Suprapubic skin (tissue), 4 donors: ENCODE data around the gene ASPA.

Experiments
- EP300 ChIP-seq: sonication (generic); formaldehyde crosslinking; IDR thresholded peaks from one replicate; pipeline ENCODE4 v1.6.1; 2017; ENCODE audit warnings: antibody characterized with exemption
- POLR2A ChIP-seq, 2 donors: fragments of 450-650 bp; IDR thresholded peaks; one replicate each; pipeline ENCODE4 v1.6.1; 2017; ENCODE audit warnings: antibody characterized with exemption in 2 of 2, mild to moderate bottlenecking in 2 of 2, moderate library complexity in 2 of 2
- POLR2AphosphoS5 ChIP-seq, 3 donors: sonication (generic); formaldehyde crosslinking; IDR thresholded peaks; one replicate each; pipeline ENCODE4 v1.6.1; 2017; ENCODE audit warnings: antibody characterized with exemption in 3 of 3
- TF ChIP-seq, protein P1 (sequence below), 2 donors: fragments of 200-600 bp in 1 of 2; fragments of 450-650 bp in 1 of 2; sonication (generic) in 1 of 2; IDR thresholded peaks; one replicate each; pipeline ENCODE4 v1.5.1; 2016 to 2019; ENCODE audit warnings: antibody characterized with exemption in 2 of 2, mild to moderate bottlenecking in 1 of 2, moderate library complexity in 1 of 2

- TF ChIP-seq POLR2AphosphoS5 (IDR thresholded peaks at IDR 0.05): no peak
- no peak for TF ChIP-seq POLR2A (IDR thresholded peaks at IDR 0.05)
- TF ChIP-seq, protein P1, sequence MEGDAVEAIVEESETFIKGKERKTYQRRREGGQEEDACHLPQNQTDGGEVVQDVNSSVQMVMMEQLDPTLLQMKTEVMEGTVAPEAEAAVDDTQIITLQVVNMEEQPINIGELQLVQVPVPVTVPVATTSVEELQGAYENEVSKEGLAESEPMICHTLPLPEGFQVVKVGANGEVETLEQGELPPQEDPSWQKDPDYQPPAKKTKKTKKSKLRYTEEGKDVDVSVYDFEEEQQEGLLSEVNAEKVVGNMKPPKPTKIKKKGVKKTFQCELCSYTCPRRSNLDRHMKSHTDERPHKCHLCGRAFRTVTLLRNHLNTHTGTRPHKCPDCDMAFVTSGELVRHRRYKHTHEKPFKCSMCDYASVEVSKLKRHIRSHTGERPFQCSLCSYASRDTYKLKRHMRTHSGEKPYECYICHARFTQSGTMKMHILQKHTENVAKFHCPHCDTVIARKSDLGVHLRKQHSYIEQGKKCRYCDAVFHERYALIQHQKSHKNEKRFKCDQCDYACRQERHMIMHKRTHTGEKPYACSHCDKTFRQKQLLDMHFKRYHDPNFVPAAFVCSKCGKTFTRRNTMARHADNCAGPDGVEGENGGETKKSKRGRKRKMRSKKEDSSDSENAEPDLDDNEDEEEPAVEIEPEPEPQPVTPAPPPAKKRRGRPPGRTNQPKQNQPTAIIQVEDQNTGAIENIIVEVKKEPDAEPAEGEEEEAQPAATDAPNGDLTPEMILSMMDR (IDR thresholded peaks at IDR 0.05): no peak
- no peak for TF ChIP-seq EP300
These were observed 31.3 kb downstream of the ASPA start for GRCh38 chr17:3507071-3507470.
